Measurements from ENCODE around the gene RAI1.
"Not testable (repeated sequence)": the region's sequence is repeated elsewhere in the genome, so short reads cannot be mapped to it uniquely, and the experiment has no call there.

Gene RAI1

DNA sequence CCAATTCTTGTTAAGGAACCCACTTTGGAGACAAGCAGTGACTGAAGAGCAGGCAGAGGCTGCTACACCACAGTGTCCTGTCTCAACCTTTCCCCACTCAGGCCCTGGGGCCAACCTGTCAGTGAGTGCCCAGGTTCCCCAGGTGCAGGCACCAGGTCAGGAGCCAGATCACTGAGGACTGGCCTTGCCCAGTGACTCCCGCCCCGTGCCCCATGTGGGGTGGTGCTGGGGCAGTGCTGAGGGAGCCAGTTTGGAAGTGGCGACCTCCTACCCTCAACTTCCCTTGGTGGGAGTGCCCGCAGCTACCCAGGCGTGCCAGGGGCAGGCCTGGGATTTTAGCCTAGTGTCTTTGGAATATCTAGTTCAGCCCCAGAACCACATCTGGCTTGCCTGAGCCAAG is 126.2 kb downstream of the RAI1 start:
- DNase-seq = no peak

DNA sequence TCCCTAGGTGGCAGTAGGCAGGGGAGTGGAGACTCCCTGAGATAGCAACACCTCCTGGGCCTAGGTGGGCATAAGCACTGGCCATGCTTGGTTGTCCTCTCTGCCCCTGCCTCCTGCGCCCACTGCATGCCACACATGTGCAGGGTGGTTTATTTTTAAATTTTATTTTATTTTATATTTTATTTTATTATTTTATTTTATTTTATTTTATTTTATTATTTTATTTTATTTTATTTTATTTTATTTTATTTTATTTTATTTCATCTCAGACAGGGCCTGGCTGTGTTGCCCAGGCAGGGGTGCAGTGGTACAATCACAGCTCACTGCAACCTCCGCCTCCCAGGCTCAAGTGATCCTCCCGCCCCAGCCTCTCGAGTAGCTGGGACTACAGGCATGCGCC is 126.9 kb downstream of the RAI1 start:
- not testable (repeated sequence) for DNase-seq

DNA sequence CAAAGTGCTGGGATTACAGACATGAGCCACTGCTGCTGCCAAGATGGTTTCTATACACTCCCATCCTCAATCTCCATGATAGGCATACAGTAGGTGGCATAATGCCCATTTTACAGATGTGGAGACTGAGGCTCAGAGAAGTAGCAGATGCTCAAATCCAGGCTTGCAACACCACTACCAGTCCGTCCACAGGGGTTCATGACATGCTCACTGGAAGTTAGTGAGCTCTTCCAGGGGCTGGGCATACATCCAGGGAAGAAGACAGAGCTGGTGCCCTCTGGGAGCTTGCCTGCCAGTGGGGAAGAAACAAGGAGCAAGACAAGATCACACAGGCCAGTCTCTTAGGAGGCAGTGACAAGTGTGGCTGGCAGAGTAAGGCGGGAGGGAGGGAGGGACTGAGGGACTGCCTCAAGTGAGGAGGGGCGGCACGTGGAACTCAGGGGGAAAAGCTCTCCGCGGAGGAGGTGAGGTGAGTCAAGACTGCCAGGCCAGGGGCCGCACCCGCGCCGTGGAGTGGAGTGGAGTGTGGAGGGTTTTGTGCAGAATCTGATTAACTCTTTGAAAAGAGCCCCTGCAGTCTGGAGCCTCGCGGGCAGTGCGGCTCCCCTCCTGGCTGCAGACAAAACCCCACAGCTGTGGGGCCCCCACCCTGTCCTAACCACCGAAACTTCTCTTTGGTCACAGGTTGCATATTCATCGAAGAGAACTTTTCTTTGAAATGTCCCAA is 127.6 kb downstream of the RAI1 start:
- no peak for DNase-seq

DNA sequence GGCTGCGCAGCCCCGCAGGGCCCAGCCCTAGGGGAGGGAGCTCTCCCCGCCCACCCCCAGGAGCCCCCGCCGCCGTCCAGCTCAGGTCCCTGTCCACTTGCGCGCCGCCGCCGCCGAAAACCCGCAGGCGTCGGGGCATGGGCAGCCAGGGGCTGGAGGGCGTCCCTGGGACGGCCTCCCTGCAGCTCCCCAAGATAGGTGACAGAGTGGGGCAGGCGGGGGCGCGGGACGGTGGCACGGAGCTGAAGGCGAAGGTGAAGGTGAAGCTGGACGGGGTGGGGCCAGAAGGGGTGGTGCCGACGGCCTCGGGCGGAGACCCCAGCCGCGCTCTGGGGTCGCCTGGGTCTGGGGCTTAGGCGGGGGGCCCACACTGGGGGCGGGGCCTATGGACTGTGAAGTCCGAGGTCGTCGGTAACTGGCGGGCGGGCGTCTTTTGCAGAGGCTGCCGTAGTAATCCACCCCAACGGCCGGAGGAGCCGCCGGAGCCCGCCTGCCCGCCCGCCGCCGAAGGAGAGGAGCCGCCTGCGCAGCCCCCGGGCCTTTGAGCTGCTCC is 128.3 kb downstream of the RAI1 start:
- DNase-seq = no peak

DNA sequence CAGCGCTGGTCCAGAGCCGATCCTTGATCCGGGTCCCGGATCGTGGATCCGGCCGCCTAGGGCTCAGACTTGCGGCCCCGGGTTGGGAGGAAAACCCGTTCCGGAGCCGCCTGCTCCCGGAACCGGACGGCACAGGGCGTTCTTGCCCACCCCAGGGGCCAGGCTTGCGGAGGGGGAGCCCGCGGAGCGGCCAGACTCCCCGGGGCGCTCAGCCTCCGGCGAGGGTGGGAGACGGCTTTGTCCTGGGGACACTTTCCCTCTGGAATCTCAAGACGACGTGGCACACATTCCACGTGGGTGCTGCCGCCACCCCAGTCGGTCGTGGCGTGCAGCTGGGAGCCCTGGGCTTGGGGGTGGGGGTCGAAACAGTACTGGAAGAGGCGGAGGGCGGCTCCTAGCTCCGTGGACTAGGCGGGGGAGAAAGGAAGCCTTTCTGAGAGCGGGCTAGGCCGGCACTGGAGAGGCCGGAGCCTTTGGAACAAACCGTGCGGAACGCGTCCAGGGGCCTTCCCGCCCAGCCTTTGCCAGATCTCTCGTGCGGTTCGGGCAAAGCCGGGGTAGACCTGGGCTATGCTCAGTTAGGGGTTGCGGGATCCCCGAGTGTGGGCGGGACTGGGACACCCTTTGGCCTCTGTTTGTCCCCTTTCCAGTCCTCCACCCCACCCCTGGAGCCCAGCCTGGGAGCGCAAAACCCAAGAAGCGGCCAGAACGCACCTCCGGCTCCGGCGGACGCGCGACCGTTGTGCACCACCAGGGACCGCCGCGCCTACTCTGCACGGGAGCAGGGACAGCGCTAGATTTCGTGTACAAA is 129.0 kb downstream of the RAI1 start:
- DNase-seq = no peak

DNA sequence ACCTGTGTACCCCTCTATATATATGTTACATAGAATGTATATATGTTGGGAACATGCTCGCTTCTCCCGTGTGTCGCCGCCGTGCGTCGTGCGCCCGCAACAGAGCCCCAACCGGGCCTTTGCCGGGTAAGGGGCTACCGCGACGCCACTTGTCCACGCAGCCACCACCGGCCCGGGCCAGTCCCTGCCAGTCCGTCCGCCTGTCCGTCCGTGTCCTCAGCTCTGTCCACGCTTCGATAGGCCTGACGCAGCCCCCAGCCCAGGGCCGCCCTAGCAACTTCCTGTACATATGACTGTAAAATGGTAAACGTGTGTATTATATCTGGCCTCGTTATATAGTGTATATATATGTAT is 129.6 kb downstream of the RAI1 start:
- DNase-seq = no peak

DNA sequence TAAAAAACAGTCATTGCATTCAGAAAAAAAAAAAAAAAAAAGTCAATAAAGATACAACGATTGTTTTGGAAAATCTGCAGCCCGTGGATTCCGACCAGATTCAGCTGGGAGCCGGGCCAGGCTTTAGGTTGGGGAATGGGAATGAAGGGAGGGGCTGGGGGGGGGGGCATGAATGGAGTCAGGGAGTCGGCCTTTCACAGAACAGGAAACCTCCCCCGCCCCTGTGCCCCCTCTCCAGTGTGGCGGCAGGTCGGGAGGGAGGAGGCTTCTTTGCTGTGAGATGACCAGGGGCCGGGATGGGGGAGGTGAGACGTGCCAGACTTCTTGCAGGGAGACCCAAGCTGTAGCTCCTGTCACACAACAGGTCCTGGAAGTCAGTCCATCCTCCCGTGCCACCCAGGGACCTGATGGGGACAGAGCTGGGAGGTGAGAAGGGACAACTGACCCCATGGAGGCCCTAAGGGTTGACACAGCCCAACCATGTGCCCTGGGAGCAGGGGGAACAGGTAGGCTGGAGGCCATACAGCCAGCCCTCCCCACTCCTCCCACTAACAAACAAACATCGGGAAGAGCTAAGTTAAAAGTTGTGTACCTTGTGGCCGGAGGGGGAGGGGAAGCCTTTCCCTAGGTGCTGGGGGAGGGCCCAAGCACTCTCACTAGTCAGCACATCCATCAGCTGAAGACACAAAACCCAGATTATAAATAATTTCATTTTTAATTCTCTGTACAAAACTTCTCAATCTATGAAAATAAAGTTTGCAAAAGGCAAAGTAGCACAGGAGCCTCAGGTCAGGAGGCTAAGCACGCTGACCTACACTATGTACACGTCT is 130.3 kb downstream of the RAI1 start:
- no peak for DNase-seq

DNA sequence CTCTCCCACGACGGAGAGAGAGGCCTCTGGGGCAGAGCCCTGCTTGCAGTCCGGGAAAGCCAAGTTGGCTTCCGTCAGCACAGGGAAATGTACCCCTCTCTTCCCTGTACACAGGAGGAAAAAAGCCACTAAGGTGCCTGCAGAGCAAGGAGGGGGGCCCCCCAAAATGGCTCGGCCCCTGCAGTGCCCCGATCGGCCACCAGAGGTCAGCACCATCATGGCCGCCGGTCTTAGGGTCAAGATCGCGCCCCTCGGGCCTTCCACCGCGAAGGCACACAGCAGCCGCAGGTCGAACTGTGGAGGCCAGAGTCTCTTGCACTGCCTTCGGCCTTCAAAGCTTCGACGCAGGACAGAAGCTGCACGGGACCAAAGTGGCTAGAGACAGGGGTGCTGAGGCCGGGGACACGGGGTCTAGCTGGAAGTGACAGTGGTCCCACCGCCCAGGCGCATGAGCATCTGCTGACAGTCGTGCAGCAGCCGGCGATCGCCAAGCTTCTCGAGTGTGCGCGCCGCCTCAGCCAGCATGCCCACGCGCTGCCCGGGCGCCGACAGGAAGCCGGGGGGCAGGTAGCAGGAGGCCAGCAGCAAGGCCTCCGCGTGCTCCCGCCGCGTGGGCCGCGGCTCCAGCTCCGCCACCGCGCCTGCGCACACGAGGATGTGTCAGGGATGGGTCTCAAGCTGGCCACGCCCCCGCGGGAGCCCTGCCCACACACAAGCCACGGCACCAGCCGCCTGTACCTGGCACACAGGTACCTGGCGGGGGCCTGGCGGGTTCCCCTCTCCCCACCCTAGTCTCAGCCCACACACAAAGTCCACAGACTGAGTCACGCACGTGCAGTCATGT is 131.2 kb downstream of the RAI1 start:
- DNase-seq = peak; percentile 58

DNA sequence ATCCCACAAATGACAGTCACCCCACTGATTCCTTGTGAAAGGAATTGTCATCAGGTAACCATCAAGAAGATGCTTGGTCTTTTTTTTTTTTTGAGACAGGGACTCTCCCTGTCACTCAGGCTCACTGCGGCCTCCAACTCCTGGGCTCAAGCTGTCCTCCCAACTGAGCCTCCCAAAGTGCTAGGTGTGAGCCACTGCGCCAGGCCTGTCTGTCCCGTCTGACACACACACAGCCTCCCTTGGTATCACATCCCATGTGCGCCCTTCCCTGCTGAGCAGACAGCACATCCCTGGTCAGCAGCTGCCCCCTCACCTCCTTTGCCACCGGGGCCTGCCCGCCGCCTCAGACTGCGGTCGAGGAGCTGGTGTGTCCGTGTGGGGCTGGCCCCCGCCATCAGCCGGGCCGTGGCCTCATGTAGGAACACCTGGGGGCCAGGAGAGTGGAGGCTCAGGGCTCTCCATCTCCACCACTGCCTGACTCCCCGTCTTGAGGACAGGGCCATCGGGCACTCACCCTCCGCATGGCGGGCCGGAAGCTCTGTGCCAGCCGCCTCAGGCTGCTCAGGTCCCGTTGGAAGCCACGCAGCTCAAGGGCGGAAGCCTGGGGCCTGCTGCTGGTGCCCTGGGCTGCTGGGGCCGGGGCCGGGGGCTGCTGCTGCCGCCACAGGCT is 131.9 kb downstream of the RAI1 start:
- no peak for DNase-seq

DNA sequence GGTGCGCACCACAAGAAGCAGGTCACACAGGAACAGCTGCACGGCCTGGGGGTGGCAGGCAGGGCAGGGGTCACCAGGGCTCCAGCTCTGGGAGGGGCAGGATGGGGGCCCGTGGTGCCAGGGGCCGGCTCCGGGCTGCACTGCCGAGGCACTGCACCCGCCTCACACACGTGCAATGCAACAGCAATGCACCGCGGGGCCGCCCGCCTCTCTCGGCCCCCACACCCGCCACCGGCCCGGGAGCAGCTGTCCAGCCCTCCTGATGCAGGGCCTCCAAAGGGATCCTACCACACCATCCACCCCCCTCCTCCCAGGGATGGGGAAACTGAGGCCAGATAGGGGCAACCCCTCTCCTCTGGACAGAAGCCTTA is 132.5 kb downstream of the RAI1 start:
- no peak for DNase-seq

DNA sequence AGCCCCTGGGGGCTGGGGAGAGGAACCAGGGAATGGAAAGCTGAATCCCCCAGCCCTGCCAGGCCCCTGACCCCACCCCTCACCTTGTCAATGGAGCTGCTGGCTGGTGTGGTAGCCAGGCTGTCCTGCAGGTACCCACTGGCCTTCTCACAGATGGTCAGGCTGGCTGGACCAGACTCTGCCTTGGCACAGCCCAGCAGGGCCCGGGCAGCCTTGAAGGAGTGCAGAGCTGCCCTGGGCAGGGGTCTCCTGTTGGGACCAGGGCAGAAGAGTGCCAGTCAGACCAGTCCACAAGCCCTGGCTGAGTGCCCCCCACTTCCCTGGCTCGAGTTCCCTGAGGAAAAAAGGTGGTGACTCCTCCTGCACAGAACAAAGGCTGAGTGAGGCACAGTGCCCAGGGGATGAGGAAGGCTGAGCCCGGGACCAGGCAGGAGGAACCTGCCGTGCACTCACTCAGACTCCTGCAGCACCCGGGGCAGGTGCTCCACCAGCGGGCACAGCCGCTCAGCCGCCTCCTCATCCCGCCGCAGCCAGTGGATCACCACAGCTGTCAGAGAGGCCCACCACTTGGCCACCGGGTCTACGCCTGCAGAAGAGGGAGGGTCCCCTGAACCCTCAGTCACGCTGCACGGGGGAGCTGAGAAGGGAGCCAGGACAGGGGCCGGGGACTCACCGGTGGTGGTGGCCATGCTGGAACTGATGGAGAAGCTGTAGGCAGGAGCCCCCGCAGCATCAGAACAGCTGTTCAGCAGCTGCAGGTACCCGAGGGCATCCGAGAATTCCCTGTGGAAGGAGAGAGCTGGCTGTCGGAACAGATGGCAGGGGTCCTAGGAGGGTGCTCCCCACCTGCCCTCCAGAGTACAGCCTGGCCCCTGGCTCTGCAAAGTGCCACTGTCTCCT is 133.2 kb downstream of the RAI1 start:
- DNase-seq = no peak

DNA sequence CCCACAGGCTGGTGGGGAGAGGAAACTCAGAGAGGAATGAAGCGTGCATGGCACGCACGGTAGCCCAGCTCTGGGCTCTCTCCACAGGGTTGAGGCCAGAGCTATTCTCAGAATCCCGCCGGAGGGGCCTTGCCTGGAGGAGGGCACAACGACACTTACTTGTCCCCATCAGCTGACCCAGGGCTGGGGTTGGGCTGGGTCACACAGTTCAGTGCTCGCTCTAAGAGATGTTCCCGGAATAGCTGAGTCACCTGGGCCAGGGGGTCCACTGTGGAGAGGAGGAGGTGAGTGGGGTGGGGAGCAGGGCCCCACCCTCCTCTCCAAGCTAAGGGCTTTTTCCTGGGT is 133.8 kb downstream of the RAI1 start:
- DNase-seq = no peak

DNA sequence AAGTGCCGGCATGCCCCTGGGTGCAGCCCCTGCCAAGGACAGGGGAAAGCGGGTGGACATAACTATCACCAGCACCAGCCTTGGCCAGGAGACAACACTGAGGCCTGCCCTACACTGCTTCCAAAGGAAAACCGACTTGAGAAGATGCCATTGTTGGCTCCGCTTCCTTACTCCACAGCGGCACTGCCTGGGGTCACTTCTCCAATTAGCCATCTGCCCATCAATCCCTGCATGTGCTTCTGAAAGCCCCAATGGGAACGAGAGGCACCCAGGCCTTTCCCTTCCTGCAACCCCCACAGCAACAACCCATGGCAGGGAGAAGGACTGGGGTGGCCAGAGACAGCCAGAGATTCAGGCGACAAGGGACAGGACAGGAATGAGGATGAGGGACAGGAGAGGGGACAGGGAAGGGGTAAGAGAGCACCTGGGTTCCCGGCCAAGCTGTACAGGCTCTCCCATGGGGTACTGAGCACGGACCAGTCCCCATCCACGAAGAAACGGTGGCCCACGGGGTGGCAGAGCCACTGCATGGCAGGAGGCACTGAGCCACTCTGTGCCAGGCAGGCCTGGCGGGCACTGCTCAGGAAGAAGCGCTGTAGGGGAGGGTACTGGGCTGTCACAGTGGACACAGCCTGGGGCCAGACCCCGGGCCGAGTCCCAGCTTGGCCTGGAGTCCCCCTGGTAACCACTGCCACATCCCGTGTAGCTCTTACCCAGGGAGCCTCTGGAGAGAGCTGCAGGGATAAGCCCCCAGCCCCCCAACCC is 134.4 kb downstream of the RAI1 start:
- DNase-seq = no peak

DNA sequence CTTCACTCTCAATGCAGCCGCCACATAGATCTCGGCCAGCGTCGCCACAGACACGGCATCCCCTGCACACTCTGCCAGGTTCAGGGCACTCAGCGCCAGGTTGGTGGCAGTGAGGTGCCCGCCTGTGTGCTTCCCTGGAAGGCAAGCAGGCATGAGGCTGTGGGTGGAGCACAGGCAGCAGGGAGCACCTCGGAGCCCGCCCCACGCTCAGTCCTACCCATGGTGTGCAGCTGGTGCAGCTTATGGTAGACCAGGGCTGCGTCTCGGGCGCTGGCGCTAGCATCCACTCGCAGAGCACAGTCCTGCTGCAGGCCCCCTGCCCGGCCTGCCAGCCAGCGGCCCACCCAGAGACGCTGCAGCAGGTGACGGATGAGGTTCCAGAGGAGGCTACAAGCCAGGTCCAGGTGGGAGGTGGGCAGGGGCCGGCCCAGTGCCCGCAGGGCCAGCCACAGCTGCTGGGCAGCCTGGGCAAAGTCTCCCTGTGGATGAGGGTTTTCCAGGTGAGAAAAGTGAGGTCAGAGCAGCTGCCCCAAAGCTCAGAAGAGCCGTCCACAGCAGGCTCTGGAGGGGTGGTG is 135.1 kb downstream of the RAI1 start:
- DNase-seq = no peak

DNA sequence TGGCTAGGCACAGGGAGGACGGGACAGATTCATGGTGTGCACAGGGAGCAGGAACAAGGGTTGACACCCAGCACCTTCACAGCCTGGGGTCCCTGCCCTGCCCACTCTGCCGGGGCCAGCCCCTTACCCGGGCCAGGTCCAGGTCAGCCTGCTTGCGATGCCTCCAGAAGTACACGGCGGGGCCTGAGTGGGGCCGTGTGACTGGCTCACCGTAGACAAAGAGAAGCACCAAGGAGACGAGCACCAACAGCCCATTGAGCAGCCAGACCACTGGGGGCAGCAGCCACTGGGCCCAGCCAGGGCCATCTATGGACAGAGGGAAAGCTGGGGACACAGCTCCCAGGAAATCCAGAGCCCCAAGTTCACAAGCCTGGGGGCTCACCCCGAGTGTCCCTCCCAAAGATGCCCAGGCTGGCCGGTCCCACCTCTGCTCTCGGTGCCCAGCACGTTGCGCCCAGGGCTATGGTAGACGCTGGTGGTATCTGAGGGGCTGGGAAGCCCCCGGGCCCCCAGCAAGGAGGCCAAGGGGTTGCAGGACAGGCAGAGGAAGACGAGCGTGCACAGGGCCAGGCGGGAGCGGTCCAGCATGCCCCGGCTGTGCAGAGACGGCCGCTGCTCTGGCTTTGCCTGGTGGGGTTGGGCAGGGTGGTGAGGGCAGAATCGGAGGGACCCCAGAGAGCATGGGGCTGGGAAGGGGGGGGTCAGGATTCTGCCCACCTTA is 135.7 kb downstream of the RAI1 start:
- no peak for DNase-seq

DNA sequence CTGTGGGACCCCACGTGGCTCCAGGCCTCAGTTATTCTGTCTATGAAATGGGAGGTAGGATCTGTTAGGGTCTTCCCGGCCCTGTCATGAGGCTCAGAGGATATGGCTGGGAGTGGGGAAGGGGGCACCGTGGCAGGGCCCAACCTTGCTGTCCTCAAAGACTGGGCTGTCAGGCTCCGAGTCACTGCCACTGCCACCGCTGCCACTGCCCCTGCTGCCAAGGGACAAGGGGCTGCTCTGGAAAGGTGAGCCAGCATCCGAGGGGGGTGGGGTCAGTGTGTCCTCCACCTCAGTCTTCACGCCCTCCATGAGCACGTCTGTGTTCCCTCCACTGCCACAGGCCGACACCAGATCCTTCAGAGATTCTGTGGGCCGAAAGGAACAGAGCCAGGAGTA is 136.3 kb downstream of the RAI1 start:
- no peak for DNase-seq

DNA sequence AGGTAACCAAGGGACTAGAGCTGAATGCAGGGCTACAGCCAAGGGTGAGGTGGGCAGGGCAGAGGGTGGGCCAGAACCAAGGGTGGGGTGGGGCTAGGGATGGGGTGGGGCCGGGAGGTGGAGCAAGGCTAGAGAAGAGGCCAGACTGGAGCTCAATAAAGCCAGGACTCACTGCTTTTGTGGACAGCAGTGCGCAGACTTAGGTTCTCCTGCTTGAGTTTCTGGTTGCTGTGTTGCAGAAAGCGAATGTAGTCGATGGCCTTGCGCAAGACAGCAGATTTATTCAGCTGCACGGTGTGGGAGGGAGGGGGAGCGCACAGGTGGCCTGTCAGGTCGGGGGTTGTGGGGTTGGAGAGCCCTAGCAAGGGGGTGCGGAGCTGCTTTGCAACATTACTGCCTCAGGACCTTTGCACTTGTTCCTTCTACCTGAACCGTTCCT is 136.8 kb downstream of the RAI1 start:
- DNase-seq = peak; percentile 22

DNA sequence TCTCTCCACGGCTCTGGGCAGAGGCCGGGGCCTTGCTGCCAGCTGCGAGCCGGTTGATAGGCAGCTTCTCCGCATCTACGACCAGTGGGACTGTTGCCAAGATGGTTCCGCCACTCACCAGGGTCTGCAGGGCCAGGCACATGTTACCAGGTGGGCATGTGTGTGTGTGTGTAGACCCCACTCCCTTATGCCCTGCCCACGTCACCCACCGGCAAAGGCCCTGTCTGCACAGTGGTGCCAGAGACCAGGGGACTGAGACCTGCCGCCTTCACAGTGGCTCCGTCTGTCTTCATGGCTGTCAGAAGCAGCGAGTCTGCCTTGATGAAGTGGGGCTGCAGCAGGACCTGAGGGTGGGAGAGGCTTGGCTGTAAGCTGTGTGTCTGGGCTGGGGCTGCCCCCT is 137.9 kb downstream of the RAI1 start:
- no peak for DNase-seq

DNA sequence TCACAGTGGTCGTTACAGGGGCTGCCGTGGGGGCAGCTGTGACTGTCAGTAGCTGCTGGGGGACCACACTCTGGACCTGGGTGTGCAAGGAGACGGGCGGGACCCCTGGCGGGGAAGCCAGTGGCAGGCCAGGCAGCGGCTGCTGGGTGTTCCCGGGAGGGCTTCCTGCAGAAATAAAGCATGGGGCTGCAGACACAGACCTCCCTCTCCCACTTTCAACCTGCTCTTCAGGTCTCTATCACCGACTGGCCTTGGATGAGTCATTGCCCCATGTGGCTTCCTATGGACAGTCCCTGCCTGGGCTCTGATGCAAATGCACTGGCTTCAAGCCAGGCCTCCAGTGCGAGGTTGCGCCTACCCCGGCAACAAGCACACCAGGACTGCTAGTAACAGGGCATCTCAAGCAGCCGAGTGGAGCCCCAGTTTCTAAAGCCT is 138.3 kb downstream of the RAI1 start:
- peak; percentile 59 for DNase-seq

Data from T1000 (cell line).